ENCODE results near the gene CHRNA9. TPM values are rescaled to one million over a fixed set of nuclear protein-coding genes. Genes with fewer than 3 reads are reported as not detected.

Gene CHRNA9
- total RNA-seq, 2 donors from 2014 or later = not detected

DNA sequence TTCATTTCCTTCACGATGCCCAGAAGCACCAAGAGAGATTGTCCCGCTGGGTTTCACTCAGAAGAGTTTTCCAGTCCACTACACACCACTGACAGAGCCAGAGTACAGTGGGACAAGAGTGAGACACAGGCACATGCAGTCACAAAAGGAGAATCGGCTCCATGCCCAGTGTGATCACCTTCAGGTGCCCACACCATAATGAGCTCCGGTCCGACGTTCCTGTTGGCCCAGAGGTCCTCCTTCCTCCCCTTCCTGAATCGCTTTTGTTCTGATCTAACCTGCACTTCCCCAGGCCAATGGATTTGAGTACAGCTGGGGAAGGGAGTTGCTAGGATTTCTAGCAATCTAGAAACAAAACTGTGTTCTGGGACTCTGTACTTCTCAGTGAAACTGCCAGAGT is 4.6 kb upstream of the CHRNA9 start:
- no peak overlapping the region for H3K27ac ChIP-seq
- ATAC-seq (no peak), DNase-seq (no peak)
- no peaks in the 10 kb centered on the region for H3K36me3 ChIP-seq (replicated peaks in 1 of 2; ENCODE audit: insufficient read depth in 1 of 2, low read depth in 2 of 2)
- intact Hi-C loops (cut with DNase I) = no loop called here
- peaks cover 25% of the 10 kb centered on the region for H3K4me1 ChIP-seq
- H3K27me3 ChIP-seq = no peaks in the 10 kb centered on the region
- TF ChIP-seq, protein P1, sequence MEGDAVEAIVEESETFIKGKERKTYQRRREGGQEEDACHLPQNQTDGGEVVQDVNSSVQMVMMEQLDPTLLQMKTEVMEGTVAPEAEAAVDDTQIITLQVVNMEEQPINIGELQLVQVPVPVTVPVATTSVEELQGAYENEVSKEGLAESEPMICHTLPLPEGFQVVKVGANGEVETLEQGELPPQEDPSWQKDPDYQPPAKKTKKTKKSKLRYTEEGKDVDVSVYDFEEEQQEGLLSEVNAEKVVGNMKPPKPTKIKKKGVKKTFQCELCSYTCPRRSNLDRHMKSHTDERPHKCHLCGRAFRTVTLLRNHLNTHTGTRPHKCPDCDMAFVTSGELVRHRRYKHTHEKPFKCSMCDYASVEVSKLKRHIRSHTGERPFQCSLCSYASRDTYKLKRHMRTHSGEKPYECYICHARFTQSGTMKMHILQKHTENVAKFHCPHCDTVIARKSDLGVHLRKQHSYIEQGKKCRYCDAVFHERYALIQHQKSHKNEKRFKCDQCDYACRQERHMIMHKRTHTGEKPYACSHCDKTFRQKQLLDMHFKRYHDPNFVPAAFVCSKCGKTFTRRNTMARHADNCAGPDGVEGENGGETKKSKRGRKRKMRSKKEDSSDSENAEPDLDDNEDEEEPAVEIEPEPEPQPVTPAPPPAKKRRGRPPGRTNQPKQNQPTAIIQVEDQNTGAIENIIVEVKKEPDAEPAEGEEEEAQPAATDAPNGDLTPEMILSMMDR (IDR thresholded peaks at IDR 0.05) = no peak
- TF ChIP-seq POLR2A (IDR thresholded peaks at IDR 0.05) = no peak
- no peak overlapping the region for H3K4me3 ChIP-seq
- H3K9me3 ChIP-seq = no peaks in the 10 kb centered on the region
- 83 to 88% methylated on average over 6 to 7 of the region's 7 CpGs for WGBS, 2 donors

DNA sequence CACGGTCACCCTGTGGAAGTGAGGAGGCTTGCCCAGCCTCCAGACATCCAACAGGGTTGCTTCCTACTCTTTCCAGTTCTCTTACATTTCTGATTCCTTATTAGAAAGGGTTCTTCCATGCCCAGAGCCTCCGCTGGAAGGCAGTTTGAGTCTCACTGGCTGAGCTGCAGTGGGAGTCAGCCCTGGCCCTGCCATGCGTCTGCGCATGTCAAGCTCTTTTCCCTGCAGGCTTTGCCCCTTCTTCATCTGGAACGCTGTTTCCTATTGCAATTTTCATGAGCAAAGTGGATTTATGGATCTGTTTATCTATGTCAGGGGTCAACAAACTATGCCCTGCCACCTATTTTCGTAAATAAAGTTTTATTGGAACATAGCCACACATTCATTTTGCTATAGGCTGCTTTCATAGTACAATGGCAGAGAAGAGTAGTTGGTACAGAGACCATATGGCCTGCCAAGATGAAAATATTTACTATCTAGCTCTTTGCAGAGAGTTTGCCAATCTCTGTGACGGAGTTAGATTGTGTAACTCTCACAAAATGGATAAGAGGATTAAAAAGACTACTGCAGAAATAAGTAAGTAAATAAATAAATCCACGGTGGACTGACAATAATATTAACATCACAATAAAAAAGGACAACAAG is 3.9 kb upstream of the CHRNA9 start:
- no peaks in the 10 kb centered on the region for H3K36me3 ChIP-seq (replicated peaks in 1 of 2; ENCODE audit: insufficient read depth in 1 of 2, low read depth in 2 of 2)
- H3K27me3 ChIP-seq = no peaks in the 10 kb centered on the region
- intact Hi-C loops (cut with DNase I) = no loop called here
- WGBS, 2 donors = 75 to 77% methylated on average over 8 of the region's 8 CpGs
- H3K4me3 ChIP-seq = no peak overlapping the region
- no peaks in the 10 kb centered on the region for H3K9me3 ChIP-seq
- no peak for TF ChIP-seq POLR2A (IDR thresholded peaks at IDR 0.05)
- TF ChIP-seq, protein P1 (IDR thresholded peaks at IDR 0.05) = no peak
- no peak overlapping the region for H3K27ac ChIP-seq
- no peak for DNase-seq
- ATAC-seq = no peak
- peaks cover 22% of the 10 kb centered on the region for H3K4me1 ChIP-seq

DNA sequence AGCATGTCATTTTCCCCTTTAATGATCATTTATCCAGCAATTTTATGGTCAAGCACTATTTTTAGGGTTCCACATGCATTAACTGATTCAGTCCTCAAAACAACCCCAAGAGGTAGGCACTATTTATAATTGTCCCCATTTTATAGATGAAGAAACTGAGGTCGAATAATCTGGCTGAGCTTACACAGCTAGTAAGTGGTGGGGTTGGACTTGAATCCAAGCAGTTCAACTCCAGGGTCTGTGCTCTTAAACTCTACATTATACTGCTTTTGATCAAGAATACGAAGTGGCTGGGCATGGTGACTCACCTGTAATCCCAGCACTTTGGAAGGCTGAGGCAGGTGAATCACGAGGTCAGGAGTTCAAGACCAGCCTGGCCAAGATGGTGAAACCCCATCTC is 3.2 kb upstream of the CHRNA9 start:
- WGBS, 2 donors = 78 to 88% methylated on average over 2 to 3 of the region's 3 CpGs
- peaks cover 17% of the 10 kb centered on the region for H3K4me1 ChIP-seq
- no peaks in the 10 kb centered on the region for H3K36me3 ChIP-seq (replicated peaks in 1 of 2; ENCODE audit: insufficient read depth in 1 of 2, low read depth in 2 of 2)
- intact Hi-C loops (cut with DNase I) = no loop called here
- no peak for TF ChIP-seq POLR2A (IDR thresholded peaks at IDR 0.05)
- TF ChIP-seq, protein P1 (IDR thresholded peaks at IDR 0.05) = no peak
- DNase-seq = no peak
- H3K4me3 ChIP-seq = no peak overlapping the region
- no peak for ATAC-seq
- no peaks in the 10 kb centered on the region for H3K27me3 ChIP-seq
- no peak overlapping the region for H3K27ac ChIP-seq
- H3K9me3 ChIP-seq = no peaks in the 10 kb centered on the region

DNA sequence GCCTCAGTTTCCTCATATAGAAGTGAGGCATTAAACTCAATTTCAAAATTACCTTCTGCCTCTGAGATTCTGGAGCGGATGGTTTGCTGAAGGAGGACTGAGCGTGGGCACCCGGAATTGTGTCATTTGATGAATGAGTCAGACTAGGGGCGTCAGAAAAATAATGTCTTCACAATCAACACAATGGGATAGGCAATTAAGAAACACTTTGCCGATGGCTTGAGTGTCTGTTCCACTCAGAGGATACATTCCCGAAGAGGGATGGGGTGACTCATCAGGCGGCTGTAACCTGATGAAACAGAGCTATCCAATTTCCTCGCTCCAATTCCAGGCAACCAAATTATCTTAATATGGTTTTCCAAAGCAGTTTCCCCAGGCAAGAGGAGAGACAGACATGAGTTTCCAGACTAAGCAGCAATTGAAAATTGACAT is 1.2 kb upstream of the CHRNA9 start:
- intact Hi-C loops (cut with DNase I) = no loop called here
- ATAC-seq (no peak), DNase-seq (no peak)
- 87 to 88% methylated on average over 8 of the region's 8 CpGs for WGBS, 2 donors
- TF ChIP-seq POLR2A (IDR thresholded peaks at IDR 0.05) = no peak
- TF ChIP-seq, protein P1 (IDR thresholded peaks at IDR 0.05) = no peak
- no peak overlapping the region for H3K4me3 ChIP-seq
- H3K9me3 ChIP-seq = no peaks in the 10 kb centered on the region
- no peaks in the 10 kb centered on the region for H3K36me3 ChIP-seq (replicated peaks in 1 of 2; ENCODE audit: insufficient read depth in 1 of 2, low read depth in 2 of 2)
- peaks cover 5% of the 10 kb centered on the region for H3K4me1 ChIP-seq
- no peaks in the 10 kb centered on the region for H3K27me3 ChIP-seq
- H3K27ac ChIP-seq = no peak overlapping the region

DNA sequence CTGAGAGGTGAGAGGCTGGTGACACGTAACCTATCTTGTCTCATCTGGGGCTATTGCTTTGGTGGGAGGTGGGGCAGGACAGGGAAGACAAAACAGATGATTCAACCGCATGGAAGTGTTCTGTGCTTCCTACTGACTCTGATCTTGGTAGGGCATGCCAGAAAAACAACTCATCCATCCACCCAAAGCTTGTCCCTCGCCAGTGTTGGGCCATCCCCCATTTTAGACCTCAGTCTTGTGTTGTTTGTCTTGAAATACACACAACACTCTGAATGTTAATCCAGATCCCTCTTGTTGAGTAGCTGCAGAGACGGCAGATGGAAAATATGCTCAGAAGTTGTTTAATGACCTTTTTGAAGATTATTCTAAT is 377 bp downstream of the CHRNA9 start:
- Histone ChIP-seq H3K27me3 (no peaks in the 10 kb centered on the region), H3K4me1 (peaks cover 5% of the 10 kb centered on the region), H3K9me3 (no peaks in the 10 kb centered on the region), H3K36me3 (replicated peaks in 1 of 2; ENCODE audit: insufficient read depth in 1 of 2, low read depth in 2 of 2) (no peaks in the 10 kb centered on the region), H3K4me3 (no peak overlapping the region), H3K27ac (no peak overlapping the region)
- ATAC-seq = no peak
- DNase-seq = no peak
- TF ChIP-seq, protein P1 (IDR thresholded peaks at IDR 0.05) = no peak
- no peak for TF ChIP-seq POLR2A (IDR thresholded peaks at IDR 0.05)
- intact Hi-C loops (cut with DNase I) = no loop called here
- WGBS, 2 donors = 77 to 78% methylated on average over 4 of the region's 4 CpGs
